H9 (cell line): Measurements from ENCODE around the gene GPRC5D. TPM values are rescaled to one million over a fixed set of nuclear protein-coding genes. Genes with fewer than 3 reads are reported as not detected.

ENCODE experiments used
- DNase-seq: peaks from one replicate; pipeline ENCODE4 v3.0.0-alpha.2; 2017
- H2AFZ ChIP-seq: one replicate; pipeline ENCODE4 v1.6.1; 2013; ENCODE audit warnings: mild to moderate bottlenecking, low read length, control low read depth, moderate library complexity
- H2AK5ac ChIP-seq: 2 replicates; pipeline ENCODE4 v1.6.1; 2013; ENCODE audit warnings: low read length, control low read depth, mixed read lengths; ENCODE audit not compliant: insufficient read length
- H2BK120ac ChIP-seq: one replicate; pipeline ENCODE4 v1.6.1; 2013; ENCODE audit warnings: low read depth, mild to moderate bottlenecking, low read length, control low read depth, inconsistent platforms; ENCODE audit not compliant: poor library complexity, severe bottlenecking
- H2BK12ac ChIP-seq: 2 replicates; pipeline ENCODE4 v1.6.1; 2013; ENCODE audit warnings: low read length, control low read depth, mixed read lengths, low read depth; ENCODE audit not compliant: insufficient read length
- H2BK15ac ChIP-seq: 2 replicates; pipeline ENCODE4 v1.6.1; 2013; ENCODE audit warnings: low read depth, low read length, control low read depth
- H2BK20ac ChIP-seq: one replicate; pipeline ENCODE4 v1.6.1; 2013; ENCODE audit warnings: low read depth, mild to moderate bottlenecking, low read length, control low read depth, inconsistent platforms; ENCODE audit not compliant: poor library complexity, severe bottlenecking
- H2BK5ac ChIP-seq: 2 replicates; pipeline ENCODE4 v1.6.1; 2013; ENCODE audit warnings: low read length, control low read depth, mixed read lengths; ENCODE audit not compliant: insufficient read length
- H3K14ac ChIP-seq: 2 replicates; pipeline ENCODE4 v1.6.1; 2013; ENCODE audit warnings: low read length, control low read depth; ENCODE audit not compliant: insufficient read depth
- H3K18ac ChIP-seq: 2 replicates; pipeline ENCODE4 v1.6.1; 2013; ENCODE audit warnings: low read depth, mild to moderate bottlenecking, mixed read lengths, low read length, control low read depth; ENCODE audit not compliant: insufficient read length
- H3K23ac ChIP-seq: 2 replicates; pipeline ENCODE4 v1.6.1; 2013; ENCODE audit warnings: low read length, control low read depth, mixed read lengths, low read depth; ENCODE audit not compliant: insufficient read length
- H3K23me2 ChIP-seq: 2 replicates; pipeline ENCODE4 v1.6.1; 2013; ENCODE audit warnings: low read depth, mild to moderate bottlenecking, mixed read lengths, low read length, control low read depth; ENCODE audit not compliant: insufficient read length, poor library complexity, severe bottlenecking
- H3K27ac ChIP-seq: 2 replicates; pipeline ENCODE4 v1.5.1; 2013; ENCODE audit warnings: low read length, control low read depth, mixed read lengths, low read depth; ENCODE audit not compliant: insufficient read length
- H3K27me3 ChIP-seq: 2 replicates; pipeline ENCODE4 v1.6.1; 2013; ENCODE audit warnings: low read length, control low read depth, inconsistent platforms; ENCODE audit not compliant: insufficient read depth
- H3K4ac ChIP-seq: 2 replicates; pipeline ENCODE4 v1.6.1; 2013; ENCODE audit warnings: low read depth, mild to moderate bottlenecking, control low read depth, inconsistent platforms, low read length, moderate library complexity
- H3K4me1 ChIP-seq: 2 replicates; pipeline ENCODE4 v1.6.1; 2013; ENCODE audit warnings: low read length, control low read depth, inconsistent platforms; ENCODE audit not compliant: insufficient read depth
- H3K4me2 ChIP-seq: 2 replicates; pipeline ENCODE4 v1.6.1; 2013; ENCODE audit warnings: low read length, control low read depth, mixed read lengths; ENCODE audit not compliant: insufficient read length, insufficient read depth
- H3K56ac ChIP-seq: 2 replicates; pipeline ENCODE4 v1.6.1; 2013; ENCODE audit warnings: low read depth, mild to moderate bottlenecking, mixed read lengths, low read length, control low read depth; ENCODE audit not compliant: insufficient read length
- H3K79me1 ChIP-seq: 2 replicates; pipeline ENCODE4 v1.6.1; 2013; ENCODE audit warnings: low read depth, mild to moderate bottlenecking, moderate library complexity, low read length, control low read depth, inconsistent platforms; ENCODE audit not compliant: insufficient read depth, poor library complexity, severe bottlenecking
- H3K79me2 ChIP-seq: 2 replicates; pipeline ENCODE4 v1.6.1; 2013; ENCODE audit warnings: low read length, control low read depth, inconsistent platforms; ENCODE audit not compliant: insufficient read depth
- H3K9ac ChIP-seq: 2 replicates; pipeline ENCODE4 v1.6.1; 2013; ENCODE audit warnings: low read length, control low read depth, mixed read lengths; ENCODE audit not compliant: insufficient read length; ENCODE audit errors: extremely low read depth
- H3K9me3 ChIP-seq: one replicate; pipeline ENCODE4 v1.6.1; 2013; ENCODE audit warnings: low read depth, low read length, inconsistent platforms; ENCODE audit not compliant: control insufficient read depth
- H3T11ph ChIP-seq: one replicate; pipeline ENCODE4 v1.6.1; 2013; ENCODE audit warnings: mild to moderate bottlenecking, low read length, control low read depth, inconsistent platforms
- H4K20me1 ChIP-seq: one replicate; pipeline ENCODE4 v1.6.1; 2013; ENCODE audit not compliant: control insufficient read depth, insufficient read length, insufficient read depth
- H4K5ac ChIP-seq: 2 replicates; pipeline ENCODE4 v1.6.1; 2013; ENCODE audit warnings: low read depth, mild to moderate bottlenecking, mixed read lengths, low read length, control low read depth; ENCODE audit not compliant: insufficient read length
- H4K8ac ChIP-seq: replicated peaks from 2 replicates; pipeline ENCODE4 v1.6.1; 2013; ENCODE audit warnings: low read length, control low read depth, mixed read lengths, low read depth; ENCODE audit not compliant: insufficient read length
- H4K91ac ChIP-seq: 2 replicates; pipeline ENCODE4 v1.6.1; 2013; ENCODE audit warnings: low read depth, mild to moderate bottlenecking, moderate library complexity, mixed read lengths, low read length, control low read depth; ENCODE audit not compliant: insufficient read length
- H3K27ac Mint-ChIP-seq, 3 experiments: 2 replicates in 2 of 3; 3 replicates in 1 of 3; pipeline ENCODE4 v1.8.0; 2020 to 2021; ENCODE audit warnings: mixed read lengths in 3 of 3, mild to moderate bottlenecking in 1 of 3, moderate library complexity in 1 of 3
- H3K27me3 Mint-ChIP-seq: 2 replicates; pipeline ENCODE4 v1.8.0; 2021; ENCODE audit warnings: low read depth, mild to moderate bottlenecking, moderate library complexity, mixed read lengths
- H3K36me3 Mint-ChIP-seq, 3 experiments: 2 replicates in 2 of 3; 3 replicates in 1 of 3; pipeline ENCODE4 v1.8.0; 2020 to 2021; ENCODE audit warnings: low read depth in 3 of 3, mixed read lengths in 3 of 3; ENCODE audit not compliant: insufficient read depth in 1 of 3
- H3K4me1 Mint-ChIP-seq, 2 experiments: 2 replicates each; pipeline ENCODE4 v1.8.0; 2020; ENCODE audit warnings: mixed read lengths in 2 of 2
- H3K4me3 Mint-ChIP-seq, 2 experiments: 2 replicates in 1 of 2; 3 replicates in 1 of 2; pipeline ENCODE4 v1.8.0; 2020 to 2021; ENCODE audit warnings: mild to moderate bottlenecking in 2 of 2, mixed read lengths in 2 of 2, moderate library complexity in 1 of 2
- H3K9me3 Mint-ChIP-seq, 2 experiments: 2 replicates in 1 of 2; 3 replicates in 1 of 2; pipeline ENCODE4 v1.8.0; 2020; ENCODE audit warnings: mild to moderate bottlenecking in 2 of 2, mixed read lengths in 2 of 2, moderate library complexity in 1 of 2
- WGBS: extraction: QIAGEN DNeasy Blood & Tissue Kit; methylation state at CpG from one replicate; pipeline ENCODE4 v1.1.7; 2013; ENCODE audit warnings: missing lambda C conversion rate, low lambda C conversion rate, mixed read lengths; ENCODE audit not compliant: insufficient read length; ENCODE audit errors: extremely low coverage; 5-methylcytosine and 5-hydroxymethylcytosine counted together
- total RNA-seq: library from RNA; stranded (reverse); gene quantifications from 2 replicates; pipeline ENCODE4 v1.2.1, GENCODE V29; 2021
- TF ChIP-seq, protein P1 (sequence below): fragments of 200-600 bp; sonication (generic); conservative IDR thresholded peaks from 3 replicates; pipeline ENCODE4 v1.8.0; 2021; ENCODE audit warnings: antibody characterized with exemption, mild to moderate bottlenecking

The GPRC5D gene
- total RNA-seq, 1 experiment from 2014 or later, result not detected

DNA sequence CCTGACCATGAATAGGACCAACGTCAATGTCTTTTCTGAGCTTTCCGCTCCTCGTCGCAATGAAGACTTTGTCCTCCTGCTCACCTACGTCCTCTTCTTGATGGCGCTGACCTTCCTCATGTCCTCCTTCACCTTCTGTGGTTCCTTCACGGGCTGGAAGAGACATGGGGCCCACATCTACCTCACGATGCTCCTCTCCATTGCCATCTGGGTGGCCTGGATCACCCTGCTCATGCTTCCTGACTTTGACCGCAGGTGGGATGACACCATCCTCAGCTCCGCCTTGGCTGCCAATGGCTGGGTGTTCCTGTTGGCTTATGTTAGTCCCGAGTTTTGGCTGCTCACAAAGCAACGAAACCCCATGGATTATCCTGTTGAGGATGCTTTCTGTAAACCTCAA, 43.3 kb downstream of the GPRC5D start:
- H3K4ac ChIP-seq, result no peak overlapping the region
- Mint-ChIP-seq H3K27ac (peak overlapping the region in 1 of 3 experiments; percentile 5; a peak in 1 of 7 replicates), H3K36me3 (no peaks in the 10 kb centered on the region), H3K9me3 (no peaks in the 10 kb centered on the region), H3K27me3 (no peaks in the 10 kb centered on the region; the same call in none of the 2 replicates), H3K4me3 (no peak overlapping the region), H3K4me1 (peaks cover 2 to 6% of the 10 kb centered on the region in 2 experiments)
- no peak overlapping the region for H3K4me2 ChIP-seq
- H4K8ac ChIP-seq, result no peak overlapping the region
- no peaks in the 10 kb centered on the region for H3K9me3 ChIP-seq
- no peaks in the 10 kb centered on the region for H3K79me2 ChIP-seq
- H3K23ac ChIP-seq, result no peak overlapping the region
- no peak for DNase-seq
- H2AK5ac ChIP-seq, result no peak overlapping the region
- no peak overlapping the region for H3K18ac ChIP-seq
- no peak overlapping the region for H3K56ac ChIP-seq
- no CpG with 5 or more reads among the region's 12 CpGs for WGBS
- H3T11ph ChIP-seq, result no peak overlapping the region
- no peak overlapping the region for H4K5ac ChIP-seq
- H3K27me3 ChIP-seq, result no peaks in the 10 kb centered on the region; the same call in 1 of the 2 replicates
- H2BK15ac ChIP-seq, result no peak overlapping the region
- no peaks in the 10 kb centered on the region for H3K4me1 ChIP-seq
- no peak overlapping the region for H2BK20ac ChIP-seq
- no peaks in the 10 kb centered on the region for H4K20me1 ChIP-seq
- H2BK120ac ChIP-seq, result no peak overlapping the region
- no peak overlapping the region for H3K27ac ChIP-seq
- no peak overlapping the region for H3K9ac ChIP-seq
- no peaks in the 10 kb centered on the region for H3K79me1 ChIP-seq
- no peak overlapping the region for H4K91ac ChIP-seq
- H2BK5ac ChIP-seq, result no peak overlapping the region
- no peaks in the 10 kb centered on the region for H3K23me2 ChIP-seq
- H3K14ac ChIP-seq, result no peak overlapping the region
- TF ChIP-seq, protein P1, sequence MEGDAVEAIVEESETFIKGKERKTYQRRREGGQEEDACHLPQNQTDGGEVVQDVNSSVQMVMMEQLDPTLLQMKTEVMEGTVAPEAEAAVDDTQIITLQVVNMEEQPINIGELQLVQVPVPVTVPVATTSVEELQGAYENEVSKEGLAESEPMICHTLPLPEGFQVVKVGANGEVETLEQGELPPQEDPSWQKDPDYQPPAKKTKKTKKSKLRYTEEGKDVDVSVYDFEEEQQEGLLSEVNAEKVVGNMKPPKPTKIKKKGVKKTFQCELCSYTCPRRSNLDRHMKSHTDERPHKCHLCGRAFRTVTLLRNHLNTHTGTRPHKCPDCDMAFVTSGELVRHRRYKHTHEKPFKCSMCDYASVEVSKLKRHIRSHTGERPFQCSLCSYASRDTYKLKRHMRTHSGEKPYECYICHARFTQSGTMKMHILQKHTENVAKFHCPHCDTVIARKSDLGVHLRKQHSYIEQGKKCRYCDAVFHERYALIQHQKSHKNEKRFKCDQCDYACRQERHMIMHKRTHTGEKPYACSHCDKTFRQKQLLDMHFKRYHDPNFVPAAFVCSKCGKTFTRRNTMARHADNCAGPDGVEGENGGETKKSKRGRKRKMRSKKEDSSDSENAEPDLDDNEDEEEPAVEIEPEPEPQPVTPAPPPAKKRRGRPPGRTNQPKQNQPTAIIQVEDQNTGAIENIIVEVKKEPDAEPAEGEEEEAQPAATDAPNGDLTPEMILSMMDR, result no peak
- no peak overlapping the region for H2AFZ ChIP-seq
- no peak overlapping the region for H2BK12ac ChIP-seq
